Measurements from ENCODE around the gene KLHL22.

Gene KLHL22

DNA sequence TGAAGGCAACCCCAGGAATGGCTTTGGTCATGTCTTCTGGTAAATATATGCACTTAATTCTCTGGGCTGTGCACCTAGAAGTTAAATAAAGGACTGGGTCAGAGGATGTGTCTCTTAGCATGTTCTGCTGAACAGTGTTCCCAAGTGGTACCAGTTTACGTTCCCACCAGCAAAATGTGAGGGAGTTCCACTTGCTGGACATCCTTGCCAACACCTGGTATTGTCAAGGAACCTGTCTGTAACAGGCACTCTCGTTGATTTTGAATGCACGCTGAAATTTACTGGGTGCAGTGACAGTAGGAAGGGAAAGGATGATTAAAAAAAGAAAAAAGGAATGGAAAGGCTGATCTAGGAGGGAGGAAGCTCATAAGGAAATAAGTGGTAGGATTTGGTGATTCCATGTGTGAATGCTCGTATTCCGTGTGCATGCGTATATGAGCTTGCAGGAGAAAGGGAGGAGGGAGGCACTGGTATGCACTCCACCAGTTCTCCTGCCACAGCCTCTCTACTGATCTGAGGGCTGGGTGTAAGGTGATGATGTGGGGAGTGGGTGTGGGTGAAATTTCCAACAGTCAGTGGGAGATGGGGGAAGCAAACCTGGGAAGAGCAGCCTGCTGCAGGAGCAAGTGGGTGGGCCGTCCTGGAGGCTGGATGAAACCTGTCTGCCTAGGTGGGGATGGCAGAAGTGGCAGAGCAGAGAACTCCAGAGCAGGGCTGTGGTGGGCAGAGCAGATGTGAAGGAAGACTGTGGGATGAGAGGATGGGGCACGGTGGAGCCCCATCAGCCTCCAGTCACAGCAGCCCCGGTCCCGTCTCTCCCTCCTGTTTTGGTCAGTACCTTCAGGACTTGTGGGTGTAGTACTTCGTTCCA is 26.8 kb upstream of the KLHL22 start:
- Histone ChIP-seq H3K4me3 (ENCODE audit: low read length) (no peak overlapping the region), H3K9ac (ENCODE audit: low read depth, low read length) (no peak overlapping the region), H3K9me3 (replicated peaks; ENCODE audit: low read length) (no peaks in the 10 kb centered on the region), H3K4me2 (ENCODE audit: low read length) (no peak overlapping the region), H3K36me3 (ENCODE audit: insufficient read depth, low read length) (peaks cover 39% of the 10 kb centered on the region), H3K4me1 (ENCODE audit: control insufficient read depth, insufficient read depth, low read length) (peaks cover 56% of the 10 kb centered on the region), H3K27me3 (ENCODE audit: control insufficient read depth, insufficient read depth, low read length) (no peaks in the 10 kb centered on the region)

DNA sequence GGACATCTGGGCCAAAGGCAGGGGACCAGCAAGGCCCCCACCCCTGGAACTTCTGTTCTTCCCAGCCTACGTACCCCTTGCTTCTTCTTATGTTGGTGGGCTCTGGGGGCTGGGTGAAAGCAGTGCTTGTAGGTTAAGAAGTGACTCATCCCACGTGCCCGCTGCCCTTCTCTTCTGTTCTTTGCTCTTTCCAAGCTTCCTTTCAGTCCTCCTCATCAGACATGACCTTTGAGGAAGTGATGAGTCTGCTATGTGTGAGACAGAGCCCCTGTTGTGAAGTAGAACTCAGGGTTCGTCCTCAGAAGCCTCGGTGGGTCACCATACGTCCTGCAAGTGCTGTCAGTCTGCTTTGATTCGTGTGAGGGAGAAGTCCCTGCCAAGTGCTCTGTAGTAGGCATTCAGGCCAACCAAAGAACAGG is 24.5 kb upstream of the KLHL22 start:
- H3K4me3 ChIP-seq (ENCODE audit: low read length): no peak overlapping the region
- H3K4me1 ChIP-seq (ENCODE audit: control insufficient read depth, insufficient read depth, low read length): peaks cover 46% of the 10 kb centered on the region
- H3K36me3 ChIP-seq (ENCODE audit: insufficient read depth, low read length): peaks cover 33% of the 10 kb centered on the region
- peak overlapping the region; percentile 2 for H3K4me2 ChIP-seq (ENCODE audit: low read length)
- peak overlapping the region; percentile 26 for H3K9ac ChIP-seq (ENCODE audit: low read depth, low read length)
- no peaks in the 10 kb centered on the region for H3K9me3 ChIP-seq (replicated peaks; ENCODE audit: low read length)
- no peaks in the 10 kb centered on the region for H3K27me3 ChIP-seq (ENCODE audit: control insufficient read depth, insufficient read depth, low read length)

DNA sequence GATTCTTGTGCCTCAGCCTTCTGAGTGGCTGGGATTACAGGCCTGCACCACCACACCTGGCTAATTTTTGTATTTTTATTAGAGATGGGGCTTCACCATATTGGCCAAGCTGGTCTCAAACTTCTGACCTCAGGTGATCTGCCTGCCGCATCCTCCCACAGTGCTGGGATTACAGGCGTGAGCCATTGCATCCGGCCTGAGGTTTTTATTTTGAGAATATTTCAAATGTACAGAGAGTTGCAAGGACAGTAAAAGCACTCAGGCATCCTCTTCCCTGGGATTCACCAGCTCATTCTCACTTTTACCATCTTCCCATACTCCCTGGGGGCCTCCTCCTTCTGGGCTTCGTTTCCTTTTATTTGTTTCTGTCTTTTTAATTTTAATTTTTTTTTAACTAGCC is 24.0 kb upstream of the KLHL22 start:
- H3K9me3 ChIP-seq (replicated peaks; ENCODE audit: low read length): no peaks in the 10 kb centered on the region
- peaks cover 34% of the 10 kb centered on the region for H3K36me3 ChIP-seq (ENCODE audit: insufficient read depth, low read length)
- H3K4me1 ChIP-seq (ENCODE audit: control insufficient read depth, insufficient read depth, low read length): peaks cover 49% of the 10 kb centered on the region
- H3K9ac ChIP-seq (ENCODE audit: low read depth, low read length): peak overlapping the region; percentile 26
- no peaks in the 10 kb centered on the region for H3K27me3 ChIP-seq (ENCODE audit: control insufficient read depth, insufficient read depth, low read length)
- no peak overlapping the region for H3K4me3 ChIP-seq (ENCODE audit: low read length)
- no peak overlapping the region for H3K4me2 ChIP-seq (ENCODE audit: low read length)

DNA sequence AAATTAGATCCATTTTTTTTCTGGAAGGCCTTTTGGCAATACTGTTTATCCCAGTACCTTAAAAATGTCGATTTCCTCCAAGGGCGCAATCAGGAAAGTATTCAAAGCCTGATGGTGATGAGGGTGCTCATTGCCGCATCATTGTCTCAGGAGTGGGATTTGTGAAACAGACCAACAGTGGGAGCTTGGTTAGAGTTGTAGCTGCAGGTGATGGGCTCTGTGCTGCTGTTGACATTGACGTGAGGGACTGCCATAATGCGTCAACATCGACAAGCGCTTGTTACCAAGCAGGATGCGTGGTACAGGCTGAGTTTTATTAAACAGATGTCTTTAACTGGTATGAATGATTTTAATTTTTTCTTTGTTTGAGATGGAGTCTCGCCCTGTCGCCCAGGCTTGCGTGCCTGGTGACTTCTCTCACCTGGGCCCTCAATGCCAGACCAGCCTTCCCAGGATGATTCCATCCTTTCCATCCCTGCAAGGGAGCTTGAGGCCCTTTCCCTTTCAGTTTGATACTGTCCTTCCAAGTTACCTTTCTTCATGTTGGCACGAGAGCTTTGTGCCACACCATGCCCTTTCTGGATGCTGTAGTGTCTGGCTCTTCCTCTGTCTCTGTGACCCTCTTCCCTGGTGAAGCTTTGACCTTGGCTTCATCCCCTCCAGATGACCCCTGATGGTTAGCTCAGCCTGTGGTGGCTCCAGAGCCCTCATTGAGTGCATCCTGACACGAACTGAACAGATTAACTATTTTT is 22.4 kb upstream of the KLHL22 start:
- Histone ChIP-seq H3K9me3 (replicated peaks; ENCODE audit: low read length) (no peaks in the 10 kb centered on the region), H3K4me2 (ENCODE audit: low read length) (no peak overlapping the region), H3K9ac (ENCODE audit: low read depth, low read length) (no peak overlapping the region), H3K36me3 (ENCODE audit: insufficient read depth, low read length) (peaks cover 36% of the 10 kb centered on the region), H3K27me3 (ENCODE audit: control insufficient read depth, insufficient read depth, low read length) (no peaks in the 10 kb centered on the region), H3K4me3 (ENCODE audit: low read length) (no peak overlapping the region), H3K4me1 (ENCODE audit: control insufficient read depth, insufficient read depth, low read length) (peaks cover 43% of the 10 kb centered on the region)

DNA sequence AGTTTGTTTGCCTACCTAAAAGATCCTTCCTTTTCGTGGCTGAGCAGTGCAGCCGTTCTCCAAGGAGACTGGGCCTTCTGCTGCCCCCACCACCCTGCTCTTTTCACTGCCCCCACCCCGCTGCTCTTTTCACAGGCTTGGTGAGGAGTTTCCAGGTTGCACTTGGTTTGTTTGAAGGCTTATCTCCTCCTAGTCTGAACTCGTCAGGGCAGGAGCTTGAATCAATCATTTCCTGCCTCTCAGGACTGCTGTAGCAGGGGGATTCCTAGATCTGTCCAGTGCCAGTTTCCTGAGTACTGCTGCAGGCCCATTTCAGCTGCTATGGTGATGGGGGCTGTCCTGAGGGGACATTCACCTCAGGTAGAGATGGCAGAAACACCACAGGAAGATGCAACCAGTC is 21.8 kb upstream of the KLHL22 start:
- peaks cover 33% of the 10 kb centered on the region for H3K36me3 ChIP-seq (ENCODE audit: insufficient read depth, low read length)
- H3K4me2 ChIP-seq (ENCODE audit: low read length): no peak overlapping the region
- H3K4me3 ChIP-seq (ENCODE audit: low read length): no peak overlapping the region
- H3K9ac ChIP-seq (ENCODE audit: low read depth, low read length): no peak overlapping the region
- H3K4me1 ChIP-seq (ENCODE audit: control insufficient read depth, insufficient read depth, low read length): peaks cover 37% of the 10 kb centered on the region
- H3K9me3 ChIP-seq (replicated peaks; ENCODE audit: low read length): no peaks in the 10 kb centered on the region
- H3K27me3 ChIP-seq (ENCODE audit: control insufficient read depth, insufficient read depth, low read length): no peaks in the 10 kb centered on the region

DNA sequence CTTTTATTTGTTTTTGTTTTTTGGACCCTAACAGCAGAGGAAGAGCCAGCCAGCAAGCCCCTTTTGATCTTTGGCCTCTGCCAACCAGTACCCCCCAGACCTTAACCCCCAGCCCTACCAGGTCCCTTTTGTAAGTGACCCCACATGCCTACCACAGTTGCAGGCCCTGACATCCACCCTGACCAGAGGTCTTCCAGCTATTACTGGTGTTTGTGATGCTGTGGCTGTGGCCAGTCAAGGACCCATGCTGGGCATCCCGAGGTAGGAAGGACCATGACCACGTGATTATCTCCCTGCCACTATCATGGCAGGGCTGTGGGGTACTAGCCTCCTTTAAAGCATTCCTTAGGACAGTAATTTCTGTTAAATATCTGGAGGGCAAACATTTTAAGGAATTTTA is 20.8 kb upstream of the KLHL22 start:
- H3K27me3 ChIP-seq (ENCODE audit: control insufficient read depth, insufficient read depth, low read length): no peaks in the 10 kb centered on the region
- H3K4me2 ChIP-seq (ENCODE audit: low read length): no peak overlapping the region
- peaks cover 35% of the 10 kb centered on the region for H3K4me1 ChIP-seq (ENCODE audit: control insufficient read depth, insufficient read depth, low read length)
- no peaks in the 10 kb centered on the region for H3K9me3 ChIP-seq (replicated peaks; ENCODE audit: low read length)
- no peak overlapping the region for H3K9ac ChIP-seq (ENCODE audit: low read depth, low read length)
- no peak overlapping the region for H3K4me3 ChIP-seq (ENCODE audit: low read length)
- peaks cover 26% of the 10 kb centered on the region for H3K36me3 ChIP-seq (ENCODE audit: insufficient read depth, low read length)

DNA sequence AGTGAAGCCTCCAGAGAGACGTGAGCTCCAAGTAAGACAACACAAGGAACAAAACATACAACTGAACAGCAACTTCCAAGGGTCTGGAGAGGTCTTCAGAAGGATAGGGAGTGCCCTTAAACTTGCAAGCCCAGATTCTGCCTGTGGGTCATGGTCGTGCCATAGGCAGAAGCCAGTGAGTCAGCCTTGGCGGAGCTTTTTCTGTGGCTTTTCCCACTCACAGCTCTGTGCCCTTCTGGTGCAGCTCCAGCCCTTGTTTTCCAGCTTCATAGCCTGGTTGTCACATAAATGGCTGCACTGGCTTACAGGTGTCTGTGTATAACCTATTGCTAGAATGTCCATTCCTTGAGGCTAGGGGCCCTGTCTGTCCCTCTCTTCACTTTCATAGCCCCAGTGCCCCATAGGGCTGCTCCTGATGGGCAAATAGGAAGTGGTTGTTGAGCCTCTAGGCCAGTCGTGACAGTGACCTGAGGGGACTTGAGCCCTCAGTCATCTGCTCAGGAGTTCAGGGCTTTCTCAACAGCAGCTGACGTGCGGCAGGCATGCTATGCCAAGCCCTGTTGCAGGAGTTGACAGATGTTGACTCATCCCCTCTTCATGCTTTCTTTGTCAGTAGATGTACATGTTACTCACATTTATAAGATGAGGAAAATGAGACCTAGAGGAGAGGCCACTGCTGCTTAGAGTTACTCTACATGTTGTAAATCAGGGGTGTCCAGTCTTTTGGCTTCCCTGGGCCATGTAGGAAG is 19.2 kb upstream of the KLHL22 start:
- Histone ChIP-seq H3K4me1 (ENCODE audit: control insufficient read depth, insufficient read depth, low read length) (peaks cover 40% of the 10 kb centered on the region), H3K9ac (ENCODE audit: low read depth, low read length) (no peak overlapping the region), H3K36me3 (ENCODE audit: insufficient read depth, low read length) (peaks cover 19% of the 10 kb centered on the region)

DNA sequence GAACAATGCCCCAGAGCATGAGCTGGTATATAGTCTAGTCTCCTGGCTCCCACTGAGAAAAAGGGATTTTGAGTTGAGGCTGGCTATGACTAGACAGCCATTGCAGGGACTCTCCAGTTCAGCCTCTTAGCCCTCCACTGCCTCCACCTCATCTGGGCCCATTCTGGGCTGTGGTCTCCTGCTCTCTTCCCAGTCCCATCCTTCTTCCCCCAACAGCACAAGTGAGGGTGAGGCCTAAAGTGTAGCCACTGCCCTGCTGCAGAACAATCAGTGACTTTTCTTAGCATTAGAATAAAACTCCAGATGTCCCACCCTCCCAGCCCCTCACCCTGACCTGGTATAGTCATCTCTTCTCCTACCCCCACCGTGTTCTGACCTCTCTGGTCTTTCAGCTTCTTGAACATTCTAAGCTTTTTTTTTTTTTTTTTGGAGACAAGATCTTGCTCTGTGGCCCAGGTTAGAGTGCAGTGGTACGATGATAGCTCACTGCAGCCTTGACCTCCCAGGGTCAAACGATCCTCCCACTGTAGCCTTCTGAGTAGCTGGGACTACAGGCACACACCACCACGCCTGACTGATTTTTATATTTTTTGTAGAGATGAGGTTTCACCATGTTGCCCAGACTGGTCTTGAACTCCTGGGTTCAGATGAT is 16.1 kb upstream of the KLHL22 start:
- H3K9me3 ChIP-seq (replicated peaks; ENCODE audit: low read length): no peaks in the 10 kb centered on the region
- no peak overlapping the region for H3K4me2 ChIP-seq (ENCODE audit: low read length)
- H3K27me3 ChIP-seq (ENCODE audit: control insufficient read depth, insufficient read depth, low read length): no peaks in the 10 kb centered on the region
- no peak overlapping the region for H3K9ac ChIP-seq (ENCODE audit: low read depth, low read length)
- peaks cover 9% of the 10 kb centered on the region for H3K36me3 ChIP-seq (ENCODE audit: insufficient read depth, low read length)
- peaks cover 43% of the 10 kb centered on the region for H3K4me1 ChIP-seq (ENCODE audit: control insufficient read depth, insufficient read depth, low read length)
- H3K4me3 ChIP-seq (ENCODE audit: low read length): no peak overlapping the region

More for the DNA sequence above, 19.2 kb upstream of the KLHL22 start:
- Histone ChIP-seq H3K27me3 (ENCODE audit: control insufficient read depth, insufficient read depth, low read length) (no peaks in the 10 kb centered on the region), H3K4me3 (ENCODE audit: low read length) (peak overlapping the region; percentile 20), H3K9me3 (replicated peaks; ENCODE audit: low read length) (no peaks in the 10 kb centered on the region), H3K4me2 (ENCODE audit: low read length) (peak overlapping the region; percentile 55)

DNA sequence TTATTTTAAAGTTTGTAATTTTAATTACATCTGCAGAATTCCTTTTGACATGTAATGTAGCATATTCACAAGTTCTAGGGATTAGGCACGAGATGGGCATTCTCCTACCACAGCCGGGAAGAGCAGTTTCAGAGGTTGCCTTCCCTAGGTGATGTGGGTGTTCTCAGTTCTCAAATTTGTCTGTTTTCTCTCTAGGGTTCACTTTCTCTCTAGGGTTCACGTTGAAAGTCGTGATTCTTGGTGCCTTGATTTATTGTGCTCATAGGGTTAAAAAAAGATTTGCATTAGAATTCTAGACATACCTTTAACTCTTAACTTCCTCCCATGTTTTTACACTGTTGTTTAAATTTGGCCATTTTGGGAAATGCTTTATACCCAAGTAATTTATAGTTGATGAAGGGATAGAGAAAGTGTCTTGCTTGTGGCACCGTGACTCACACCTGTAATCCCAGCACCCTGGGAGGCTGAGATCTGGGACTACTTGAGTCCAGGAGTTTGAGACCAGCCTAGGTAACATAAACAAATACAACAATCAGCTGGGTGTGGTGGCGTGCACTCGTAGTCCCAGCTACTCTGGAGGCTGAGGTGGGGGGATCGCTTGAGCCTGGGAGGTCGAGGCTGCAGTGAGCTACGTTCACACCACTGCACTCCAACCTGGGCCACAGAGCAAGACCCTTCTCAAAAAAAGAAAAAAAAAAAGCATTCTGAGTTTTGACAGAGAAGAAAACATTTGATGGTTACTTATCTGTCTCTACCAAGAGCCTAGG is 15.4 kb upstream of the KLHL22 start:
- Histone ChIP-seq H3K9ac (ENCODE audit: low read depth, low read length) (peak overlapping the region; percentile 15), H3K4me3 (ENCODE audit: low read length) (no peak overlapping the region), H3K36me3 (ENCODE audit: insufficient read depth, low read length) (peaks cover 9% of the 10 kb centered on the region), H3K4me2 (ENCODE audit: low read length) (peak overlapping the region; percentile 96), H3K27me3 (ENCODE audit: control insufficient read depth, insufficient read depth, low read length) (no peaks in the 10 kb centered on the region), H3K9me3 (replicated peaks; ENCODE audit: low read length) (no peaks in the 10 kb centered on the region), H3K4me1 (ENCODE audit: control insufficient read depth, insufficient read depth, low read length) (peaks cover 43% of the 10 kb centered on the region)

DNA sequence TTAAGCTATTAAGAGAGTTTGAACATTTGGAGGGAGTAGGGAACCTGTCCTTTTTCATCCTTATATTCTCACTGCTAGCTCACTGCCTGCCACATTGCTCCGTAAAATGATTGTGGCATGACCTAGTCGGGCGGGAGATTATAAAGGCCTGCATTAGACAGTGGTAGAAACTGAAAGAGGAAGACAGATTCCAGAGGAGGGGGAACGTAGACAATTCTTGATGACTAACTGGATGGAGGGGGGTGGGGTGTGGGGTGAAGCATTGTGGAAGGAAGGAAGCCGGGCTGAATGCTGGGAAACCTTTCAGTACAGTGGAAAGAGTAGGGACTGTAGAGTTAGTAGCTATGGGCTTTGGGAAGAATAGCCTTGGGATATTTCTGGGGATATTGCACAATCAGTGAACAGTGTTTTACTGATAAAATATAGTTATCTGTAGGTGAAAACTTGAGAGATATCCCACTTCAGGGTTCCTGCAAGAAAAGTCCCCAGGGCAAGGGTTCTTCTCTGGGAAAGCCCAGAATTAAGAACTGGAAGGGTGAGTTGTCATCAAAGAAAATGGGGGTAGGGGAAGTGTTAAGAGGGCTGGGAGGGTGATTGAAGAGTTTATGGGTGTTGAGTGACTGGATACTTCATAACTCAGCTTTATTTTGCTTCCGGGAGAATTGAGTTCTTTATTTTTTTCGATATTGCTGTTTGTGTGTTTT is 13.9 kb upstream of the KLHL22 start:
- peaks cover 7% of the 10 kb centered on the region for H3K36me3 ChIP-seq (ENCODE audit: insufficient read depth, low read length)
- H3K4me2 ChIP-seq (ENCODE audit: low read length): peak overlapping the region; percentile 96
- H3K9ac ChIP-seq (ENCODE audit: low read depth, low read length): peak overlapping the region; percentile 98
- H3K9me3 ChIP-seq (replicated peaks; ENCODE audit: low read length): no peaks in the 10 kb centered on the region
- peak overlapping the region; percentile 92 for H3K4me3 ChIP-seq (ENCODE audit: low read length)
- no peaks in the 10 kb centered on the region for H3K27me3 ChIP-seq (ENCODE audit: control insufficient read depth, insufficient read depth, low read length)
- peaks cover 35% of the 10 kb centered on the region for H3K4me1 ChIP-seq (ENCODE audit: control insufficient read depth, insufficient read depth, low read length)

Data from skeletal muscle satellite cell (primary cell).